GM19395 (cell line): ENCODE results near the gene BTBD3.

Source experiments
- ATAC-seq: cut with Tn5 transposase; IDR thresholded peaks from one replicate; pipeline ENCODE4 v1.9.1; 2021; ENCODE audit warnings: mild to moderate bottlenecking, moderate library complexity; ENCODE audit not compliant: unreplicated experiment

BTBD3 gene

GRCh38 chr20:11917663-11918062 is at the start of gene BTBD3:
Gene BTBD3 (plus strand): TSS chr20:11917893. CDS start chr20:11918276, 383 bp downstream.
- peak; percentile 97 for ATAC-seq

- no peak for ATAC-seq
Observed at GRCh38 chr20:11869641-11870040, 48.1 kb upstream of the BTBD3 start.

- ATAC-seq = no peak
Observed at GRCh38 chr20:11870411-11870810, 47.3 kb upstream of the BTBD3 start.

- no peak for ATAC-seq
Observed at GRCh38 chr20:11876555-11876954, 41.1 kb upstream of the BTBD3 start.

- no peak for ATAC-seq
Observed at GRCh38 chr20:11880680-11881079, 37.0 kb upstream of the BTBD3 start.

- no peak for ATAC-seq
Observed at GRCh38 chr20:11881449-11881848, 36.2 kb upstream of the BTBD3 start.

- no peak for ATAC-seq
Observed at GRCh38 chr20:11882651-11883050, 35.0 kb upstream of the BTBD3 start.

- no peak for ATAC-seq
Observed at GRCh38 chr20:11888648-11889047, 29.0 kb upstream of the BTBD3 start.

- peak; percentile 63 for ATAC-seq
Observed at GRCh38 chr20:11890331-11891076, 27.2 kb upstream of the BTBD3 start.

GRCh38 chr20:11891077-11891775 is 26.5 kb upstream of the BTBD3 start:
- peak; percentile 47 for ATAC-seq

- peak; percentile 71 for ATAC-seq
Observed at GRCh38 chr20:11891776-11892545, 25.7 kb upstream of the BTBD3 start.

GRCh38 chr20:11894062-11894461 is 23.6 kb upstream of the BTBD3 start:
- no peak for ATAC-seq

GRCh38 chr20:11895861-11896387 is 21.8 kb upstream of the BTBD3 start:
- no peak for ATAC-seq

GRCh38 chr20:11901127-11901526 is 16.6 kb upstream of the BTBD3 start:
- no peak for ATAC-seq

GRCh38 chr20:11902285-11902697 is 15.4 kb upstream of the BTBD3 start:
- no peak for ATAC-seq

- ATAC-seq = no peak
Observed at GRCh38 chr20:11905460-11906179, 12.1 kb upstream of the BTBD3 start.

GRCh38 chr20:11906626-11907480 is 10.8 kb upstream of the BTBD3 start:
- ATAC-seq = no peak

- ATAC-seq = no peak
Observed at GRCh38 chr20:11907621-11908020, 10.1 kb upstream of the BTBD3 start.

GRCh38 chr20:11912013-11912658 is 5.6 kb upstream of the BTBD3 start:
- ATAC-seq = peak; percentile 78
